ENCODE results near the gene RAPGEF1.

The RAPGEF1 gene

GRCh38 chr9:131591845-131592208, 148.0 kb downstream of the RAPGEF1 start:
- DNase-seq: no peak

GRCh38 chr9:131590907-131591844, 148.7 kb downstream of the RAPGEF1 start:
- DNase-seq: peak in 43 of 51 donors; percentile 11 to 79 (median 45)

- peak in 2 of 51 donors; percentile 9 to 22 for DNase-seq
Observed at GRCh38 chr9:131590449-131590848, 149.4 kb downstream of the RAPGEF1 start.

GRCh38 chr9:131589993-131590392, 149.9 kb downstream of the RAPGEF1 start:
- no peak for DNase-seq

- no peak for DNase-seq
Observed at GRCh38 chr9:131589124-131589711, 150.7 kb downstream of the RAPGEF1 start.

- DNase-seq: no peak
Observed at GRCh38 chr9:131588396-131588795, 151.5 kb downstream of the RAPGEF1 start.

GRCh38 chr9:131587906-131588305, 152.0 kb downstream of the RAPGEF1 start:
- no peak for DNase-seq

- DNase-seq: no peak
Observed at GRCh38 chr9:131587331-131587730, 152.5 kb downstream of the RAPGEF1 start.

- DNase-seq: peak in 4 of 51 donors; percentile 6 to 26 (median 15)
Observed at GRCh38 chr9:131585375-131585774, 154.5 kb downstream of the RAPGEF1 start.

GRCh38 chr9:131584858-131585257, 155.0 kb downstream of the RAPGEF1 start:
- DNase-seq: no peak

- DNase-seq: no peak
Observed at GRCh38 chr9:131583836-131584555, 155.9 kb downstream of the RAPGEF1 start.

GRCh38 chr9:131583337-131583645, 156.6 kb downstream of the RAPGEF1 start:
- no peak for DNase-seq

- no peak for DNase-seq
Observed at GRCh38 chr9:131582466-131583336, 157.2 kb downstream of the RAPGEF1 start.

- no peak for DNase-seq
Observed at GRCh38 chr9:131582056-131582455, 157.8 kb downstream of the RAPGEF1 start.

GRCh38 chr9:131580358-131580757, 159.5 kb downstream of the RAPGEF1 start:
- DNase-seq: no peak

GRCh38 chr9:131579789-131580211, 160.1 kb downstream of the RAPGEF1 start:
- peak in 24 of 51 donors; percentile 14 to 62 (median 31) for DNase-seq

- DNase-seq: peak in 25 of 51 donors; percentile 10 to 56 (median 32)
Observed at GRCh38 chr9:131578731-131579504, 161.0 kb downstream of the RAPGEF1 start.

GRCh38 chr9:131578021-131578420, 161.9 kb downstream of the RAPGEF1 start:
- no peak for DNase-seq

GRCh38 chr9:131577005-131578000, 162.6 kb downstream of the RAPGEF1 start:
- no peak for DNase-seq
